ENCODE data around the gene SGMS1. TPM values are rescaled to one million over a fixed set of nuclear protein-coding genes. Genes with fewer than 3 reads are reported as not detected.

Gene SGMS1
- total and polyA plus RNA-seq, 7 donors: 3.5 to 81.3 (median 55.7) TPM

DNA sequence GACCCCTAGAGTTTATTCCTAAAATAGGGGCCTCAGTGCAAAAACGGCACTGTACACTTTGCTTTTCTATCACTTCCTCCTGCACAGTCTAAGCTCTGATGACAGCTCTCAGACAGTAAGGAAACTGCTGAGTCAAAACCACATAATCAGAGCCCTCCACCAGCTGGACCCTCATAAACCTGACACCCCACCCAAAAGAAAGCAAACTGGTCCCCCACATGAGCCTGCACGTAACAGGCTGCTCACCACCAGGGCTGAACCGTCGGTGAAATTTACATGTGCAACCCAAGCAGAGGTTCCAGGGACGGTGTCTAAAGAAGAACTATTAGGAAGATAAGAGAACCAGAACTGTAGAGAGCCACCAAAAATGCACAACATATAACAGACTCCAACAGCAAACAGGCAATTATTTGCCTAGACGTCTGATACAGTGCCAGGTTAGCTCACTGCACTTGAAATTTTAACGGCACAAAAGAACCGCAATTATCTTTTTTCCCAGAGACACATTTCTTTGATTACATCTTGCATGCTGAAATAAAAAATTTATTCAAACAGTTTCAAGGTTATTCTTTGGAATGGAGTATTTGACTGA is 19.6 kb downstream of the SGMS1 start:
- H3K27ac ChIP-seq: peak overlapping the region; percentile 56 to 73 (median 70)
- H3K4me1 ChIP-seq: peaks cover 0 to 63% (median 53%) of the 10 kb centered on the region in 4 donors

DNA sequence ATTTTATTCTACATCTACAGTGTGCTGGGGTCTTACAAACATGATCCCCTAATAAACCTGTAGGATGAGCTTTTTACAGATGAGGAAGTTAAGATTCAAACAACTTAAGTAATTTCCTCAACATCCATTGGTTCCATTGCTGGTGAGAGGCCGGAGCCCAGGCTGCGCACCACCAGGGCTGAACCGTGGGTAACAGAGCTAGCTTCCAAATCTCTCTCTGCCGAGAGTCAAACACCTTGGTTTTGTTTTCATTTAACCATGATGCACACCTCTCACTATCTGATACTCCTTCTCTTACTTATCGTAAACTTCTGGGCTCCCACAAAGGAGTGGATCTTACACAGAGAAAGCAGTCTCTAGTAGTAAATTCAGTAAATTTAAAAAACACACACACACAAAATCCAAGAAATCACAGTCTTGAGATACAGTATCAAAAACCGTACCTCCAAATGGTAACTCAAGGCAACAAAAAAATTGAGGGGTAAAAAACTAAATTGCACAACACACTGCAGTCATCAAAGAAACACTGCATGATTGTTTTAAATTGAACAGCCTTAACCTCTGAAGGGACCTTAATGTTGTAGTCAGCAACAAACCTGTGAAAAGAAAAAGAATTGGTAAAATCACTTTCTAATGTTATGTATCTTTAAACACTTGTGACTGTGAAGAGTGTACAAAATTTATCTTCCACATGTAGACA is 20.5 kb downstream of the SGMS1 start:
- intact Hi-C loops (cut with DNase I): loop anchor here (5.0 kb wide), 1 partner anchor 41 kb away; no protein-coding TSS in a partner anchor
- peak overlapping the region; percentile 20 to 73 (median 70) for H3K27ac ChIP-seq
- WGBS, 2 donors: 88 to 89% methylated on average over 6 of the region's 6 CpGs

More for the DNA sequence above, 19.6 kb downstream of the SGMS1 start:
- peak overlapping the region in 1 of 4 donors; percentile 1 for H3K4me3 ChIP-seq
- no peaks in the 10 kb centered on the region for H3K9me3 ChIP-seq
- H3K27me3 ChIP-seq: no peaks in the 10 kb centered on the region
- 28 to 32% methylated on average over 8 of the region's 8 CpGs for WGBS, 2 donors
- TF ChIP-seq, protein P1, sequence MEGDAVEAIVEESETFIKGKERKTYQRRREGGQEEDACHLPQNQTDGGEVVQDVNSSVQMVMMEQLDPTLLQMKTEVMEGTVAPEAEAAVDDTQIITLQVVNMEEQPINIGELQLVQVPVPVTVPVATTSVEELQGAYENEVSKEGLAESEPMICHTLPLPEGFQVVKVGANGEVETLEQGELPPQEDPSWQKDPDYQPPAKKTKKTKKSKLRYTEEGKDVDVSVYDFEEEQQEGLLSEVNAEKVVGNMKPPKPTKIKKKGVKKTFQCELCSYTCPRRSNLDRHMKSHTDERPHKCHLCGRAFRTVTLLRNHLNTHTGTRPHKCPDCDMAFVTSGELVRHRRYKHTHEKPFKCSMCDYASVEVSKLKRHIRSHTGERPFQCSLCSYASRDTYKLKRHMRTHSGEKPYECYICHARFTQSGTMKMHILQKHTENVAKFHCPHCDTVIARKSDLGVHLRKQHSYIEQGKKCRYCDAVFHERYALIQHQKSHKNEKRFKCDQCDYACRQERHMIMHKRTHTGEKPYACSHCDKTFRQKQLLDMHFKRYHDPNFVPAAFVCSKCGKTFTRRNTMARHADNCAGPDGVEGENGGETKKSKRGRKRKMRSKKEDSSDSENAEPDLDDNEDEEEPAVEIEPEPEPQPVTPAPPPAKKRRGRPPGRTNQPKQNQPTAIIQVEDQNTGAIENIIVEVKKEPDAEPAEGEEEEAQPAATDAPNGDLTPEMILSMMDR (IDR thresholded peaks at IDR 0.05): no peak
- TF ChIP-seq EP300 (IDR thresholded peaks at IDR 0.05) (no peak), POLR2A (IDR thresholded peaks at IDR 0.05) (no peak), POLR2AphosphoS5 (IDR thresholded peaks at IDR 0.05) (no peak)
- intact Hi-C loops (cut with DNase I): loop anchor here (2.0 to 5.0 kb wide), 2 partner anchors 19 to 42 kb away; partner anchors contain the start of gene SGMS1
- no peak for DNase-seq
- H3K36me3 ChIP-seq: no peaks in the 10 kb centered on the region

DNA sequence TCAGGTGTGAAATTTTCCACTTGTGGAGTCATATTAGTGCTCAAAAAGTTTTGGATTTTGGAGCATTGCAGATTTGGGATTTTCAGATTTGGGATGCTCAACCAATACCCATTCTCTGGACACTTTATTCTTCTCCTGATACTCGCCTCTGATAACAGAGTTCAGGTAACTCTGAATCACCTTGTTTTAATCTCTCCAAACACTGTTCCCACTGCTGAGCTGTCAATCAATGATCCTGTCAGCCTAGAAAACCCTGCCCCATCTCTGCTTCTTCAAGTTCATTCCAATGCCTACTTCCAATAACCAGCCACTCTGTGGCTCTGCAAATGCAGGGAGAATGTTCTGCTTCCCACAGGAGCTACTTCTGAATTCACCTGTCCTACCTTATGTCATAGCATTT is 21.8 kb downstream of the SGMS1 start:
- Histone ChIP-seq H3K27ac (no peak overlapping the region), H3K4me3 (no peak overlapping the region), H3K4me1 (peaks cover 0 to 51% (median 41%) of the 10 kb centered on the region in 4 donors), H3K36me3 (no peaks in the 10 kb centered on the region), H3K9me3 (no peaks in the 10 kb centered on the region), H3K27me3 (no peaks in the 10 kb centered on the region)
- WGBS, 2 donors: 88 to 98% methylated on average over 1 of the region's 1 CpG
- intact Hi-C loops (cut with DNase I): loop anchor here (5.0 kb wide), 1 partner anchor 40 kb away; no protein-coding TSS in a partner anchor
- DNase-seq: no peak
- TF ChIP-seq EP300 (IDR thresholded peaks at IDR 0.05): no peak
- TF ChIP-seq, protein P1 (IDR thresholded peaks at IDR 0.05): no peak
- no peak for TF ChIP-seq POLR2AphosphoS5 (IDR thresholded peaks at IDR 0.05)
- no peak for TF ChIP-seq POLR2A (IDR thresholded peaks at IDR 0.05)

More for the DNA sequence above, 20.5 kb downstream of the SGMS1 start:
- H3K4me3 ChIP-seq: no peak overlapping the region
- DNase-seq: no peak
- H3K27me3 ChIP-seq: no peaks in the 10 kb centered on the region
- H3K36me3 ChIP-seq: no peaks in the 10 kb centered on the region
- H3K4me1 ChIP-seq: peaks cover 0 to 64% (median 52%) of the 10 kb centered on the region in 4 donors
- H3K9me3 ChIP-seq: no peaks in the 10 kb centered on the region
- TF ChIP-seq POLR2AphosphoS5 (IDR thresholded peaks at IDR 0.05) (no peak), POLR2A (IDR thresholded peaks at IDR 0.05) (no peak), EP300 (IDR thresholded peaks at IDR 0.05) (no peak)
- TF ChIP-seq, protein P1 (IDR thresholded peaks at IDR 0.05): no peak

DNA sequence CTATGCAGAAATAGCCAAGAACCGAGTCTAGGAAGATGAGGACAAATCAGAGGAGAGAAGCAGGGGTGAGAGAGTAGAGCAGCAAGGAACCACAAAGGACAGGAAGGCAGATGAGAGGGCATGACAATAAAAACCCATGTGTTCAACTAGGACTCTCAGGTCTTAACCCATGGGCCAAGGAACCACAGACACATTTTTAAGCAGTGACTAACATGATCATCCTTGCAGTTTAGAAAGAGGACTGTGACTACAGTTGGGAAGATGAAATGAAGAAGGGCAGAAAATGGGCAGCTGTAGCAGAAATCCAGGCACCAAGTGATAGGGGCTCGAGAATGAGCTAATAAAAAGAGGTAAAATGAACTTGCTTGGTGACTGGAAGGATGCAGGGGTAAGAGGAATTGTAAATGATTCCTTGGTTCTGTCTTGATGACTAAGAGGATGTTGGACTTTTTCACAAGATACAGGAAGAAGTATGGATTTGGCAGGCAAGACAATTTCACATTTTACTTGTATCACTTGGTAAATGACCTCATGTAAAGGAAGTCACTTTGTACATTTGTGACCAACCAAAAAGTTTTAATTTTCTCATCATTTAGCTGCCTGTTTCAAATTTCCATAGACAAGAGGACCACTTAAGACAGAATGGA is 22.8 kb downstream of the SGMS1 start:
- Histone ChIP-seq H3K36me3 (no peaks in the 10 kb centered on the region), H3K4me1 (peaks cover 0 to 44% (median 36%) of the 10 kb centered on the region in 4 donors), H3K27me3 (no peaks in the 10 kb centered on the region), H3K4me3 (no peak overlapping the region), H3K9me3 (no peaks in the 10 kb centered on the region), H3K27ac (no peak overlapping the region)
- intact Hi-C loops (cut with DNase I): loop anchor here (5.0 kb wide), 1 partner anchor 39 kb away; no protein-coding TSS in a partner anchor
- no peak for TF ChIP-seq EP300 (IDR thresholded peaks at IDR 0.05)
- TF ChIP-seq POLR2AphosphoS5 (IDR thresholded peaks at IDR 0.05): no peak
- TF ChIP-seq POLR2A (IDR thresholded peaks at IDR 0.05): no peak
- TF ChIP-seq, protein P1 (IDR thresholded peaks at IDR 0.05): no peak
- WGBS, 2 donors: 86 to 91% methylated on average over 2 of the region's 2 CpGs
- no peak for DNase-seq
